ENCODE results near the gene TMEM225B.

The TMEM225B gene

GRCh38 chr7:99624484-99624883 is 26.4 kb downstream of the TMEM225B start (continued):
- TF ChIP-seq OSR2 (tag by site-specific recombination; IDR thresholded peaks at IDR 0.05) (no peak), ZNF747 (tag by site-specific recombination; IDR thresholded peaks at IDR 0.05) (no peak), ZNF768 (tag by site-specific recombination; IDR thresholded peaks at IDR 0.05) (no peak), HOXC10 (CRISPR knock-in tag; IDR thresholded peaks at IDR 0.05) (no peak), ZNF324 (tag by site-specific recombination; IDR thresholded peaks at IDR 0.05) (no peak)

GRCh38 chr7:99625321-99625720 is 27.3 kb downstream of the TMEM225B start:
- ChIA-PET CTCF (no interaction called here), POLR2A (no interaction called here)
- TF ChIP-seq ZNF341 (tag by site-specific recombination; IDR thresholded peaks at IDR 0.05; ENCODE audit: low read depth) (no peak), ZNF433 (tag by site-specific recombination; IDR thresholded peaks at IDR 0.05; ENCODE audit: low read depth) (no peak), ZNF146 (tag by site-specific recombination; IDR thresholded peaks at IDR 0.05) (no peak), ZNF658 (tag by site-specific recombination; IDR thresholded peaks at IDR 0.05) (no peak), REPIN1 (tag by site-specific recombination; IDR thresholded peaks at IDR 0.05; ENCODE audit: low read depth) (no peak), ZNF280D (tag by site-specific recombination; IDR thresholded peaks at IDR 0.05) (no peak), ZNF248 (tag by site-specific recombination; IDR thresholded peaks at IDR 0.05) (no peak), SP7 (tag by site-specific recombination; IDR thresholded peaks at IDR 0.05) (no peak), ZNF398 (tag by site-specific recombination; IDR thresholded peaks at IDR 0.05) (no peak), SCRT2 (tag by site-specific recombination; IDR thresholded peaks at IDR 0.05) (no peak), ZBTB26 (tag by site-specific recombination; optimal IDR thresholded peaks at IDR 0.05) (no peak), ATF2 (tag by site-specific recombination; IDR thresholded peaks at IDR 0.05; ENCODE audit: low read depth) (no peak), ZNF140 (tag by site-specific recombination; IDR thresholded peaks at IDR 0.05) (no peak), ZNF175 (tag by site-specific recombination; IDR thresholded peaks at IDR 0.05) (no peak)
- Histone ChIP-seq H3K36me3 (ENCODE audit: control insufficient read depth in 2 of 2, insufficient read depth in 1 of 2, low read length in 2 of 2) (peaks cover 57 to 98% of the 10 kb centered on the region in 2 experiments), H3K27ac (ENCODE audit: extremely low read depth, low read depth, low read length) (no peak overlapping the region), H3K4me1 (ENCODE audit: control insufficient read depth, insufficient read depth, low read length) (no peaks in the 10 kb centered on the region), H3K4me3 (ENCODE audit: low read depth, low read length) (no peak overlapping the region), H3K9me3 (ENCODE audit: control insufficient read depth, insufficient read depth, low read depth, low read length) (no peaks in the 10 kb centered on the region)

Measured in HEK293 (cell line).